Activated CD8-positive, alpha-beta memory T cell treated with anti-CD3 and anti-CD28 coated beads for 4 hours (primary cell): ENCODE data around the gene THEMIS.

ENCODE experiments used
- DNase-seq, 2 donors: peaks; one replicate each; pipeline ENCODE4 v3.0.0-alpha.2; 2020; ENCODE audit warnings: low read depth in 2 of 2

The THEMIS gene

GRCh38 chr6:127858727-127859391, 42.0 kb downstream of the THEMIS start:
- no peak for DNase-seq

- DNase-seq = no peak
Observed at GRCh38 chr6:127857051-127857637, 43.7 kb downstream of the THEMIS start.

DNA sequence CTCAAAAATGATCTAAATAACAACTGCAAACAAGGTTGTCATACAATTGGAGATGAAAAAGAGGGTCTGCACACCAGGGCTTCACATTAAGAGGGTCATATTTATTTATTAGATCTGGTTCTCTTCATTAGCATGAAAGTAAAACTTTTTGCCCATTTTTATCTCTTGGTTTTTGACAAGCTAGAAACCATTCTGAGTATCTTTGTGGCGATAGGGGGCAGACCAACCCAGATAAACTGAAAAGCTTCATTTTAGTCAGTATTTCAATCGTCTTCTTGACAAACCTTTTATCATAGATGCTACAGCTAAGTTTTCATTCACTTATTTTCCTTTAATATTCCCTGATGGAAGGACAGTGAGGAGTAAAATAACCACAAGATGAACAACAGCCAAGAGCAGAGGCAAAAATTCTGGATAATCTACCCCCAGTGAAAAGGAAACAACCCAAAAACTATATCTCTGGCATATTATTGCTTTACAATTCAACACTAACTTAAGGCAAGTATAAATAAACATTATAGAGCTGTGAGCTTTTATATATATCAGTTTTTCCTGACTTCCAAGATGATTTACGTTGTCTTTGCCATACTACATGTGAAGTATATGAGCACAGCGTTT, 45.2 kb downstream of the THEMIS start:
- DNase-seq = no peak

- no peak for DNase-seq
Observed at GRCh38 chr6:127854009-127854408, 46.8 kb downstream of the THEMIS start.

- no peak for DNase-seq
Observed at GRCh38 chr6:127851197-127851596, 49.7 kb downstream of the THEMIS start.

DNA sequence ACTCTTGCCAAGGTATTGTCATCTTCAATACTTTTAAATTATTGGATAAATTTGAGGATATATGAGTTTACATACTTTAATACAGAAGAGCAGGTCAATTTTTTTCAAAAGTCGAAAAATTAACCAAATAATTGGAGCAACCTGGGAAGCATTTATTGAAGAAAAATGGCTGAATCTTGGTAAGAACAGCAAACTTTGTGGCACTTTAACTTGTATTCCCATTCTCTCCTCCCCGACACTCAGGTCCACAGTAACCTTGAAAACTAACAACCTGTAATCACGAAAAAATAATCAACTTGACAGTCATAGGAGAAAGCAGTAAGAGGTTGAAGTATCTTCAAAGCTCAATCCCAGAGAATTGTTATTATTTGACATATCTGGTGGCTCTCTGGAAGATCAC, 55.6 kb downstream of the THEMIS start:
- DNase-seq = no peak

DNA sequence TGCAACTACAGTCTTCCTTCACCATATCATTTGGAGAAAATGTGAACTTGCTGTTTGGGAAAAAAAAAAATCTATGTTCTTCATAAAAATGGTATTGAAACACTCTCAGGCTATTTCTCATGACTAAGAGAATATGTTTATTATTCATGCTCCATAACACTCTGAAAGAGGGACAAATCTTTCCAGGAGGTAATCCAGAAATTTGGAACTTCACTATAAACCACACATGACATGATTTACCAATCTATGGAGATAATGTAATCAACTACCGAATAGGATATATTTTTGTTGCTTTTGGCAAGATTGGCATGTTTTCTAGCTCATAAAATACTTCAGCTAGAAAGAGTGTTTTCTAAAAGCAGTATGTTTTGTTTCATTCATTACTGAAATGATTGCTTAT, 56.3 kb downstream of the THEMIS start:
- no peak for DNase-seq

GRCh38 chr6:127843582-127843981, 57.3 kb downstream of the THEMIS start:
- DNase-seq = no peak

- DNase-seq = no peak
Observed at GRCh38 chr6:127842562-127842961, 58.3 kb downstream of the THEMIS start.

DNA sequence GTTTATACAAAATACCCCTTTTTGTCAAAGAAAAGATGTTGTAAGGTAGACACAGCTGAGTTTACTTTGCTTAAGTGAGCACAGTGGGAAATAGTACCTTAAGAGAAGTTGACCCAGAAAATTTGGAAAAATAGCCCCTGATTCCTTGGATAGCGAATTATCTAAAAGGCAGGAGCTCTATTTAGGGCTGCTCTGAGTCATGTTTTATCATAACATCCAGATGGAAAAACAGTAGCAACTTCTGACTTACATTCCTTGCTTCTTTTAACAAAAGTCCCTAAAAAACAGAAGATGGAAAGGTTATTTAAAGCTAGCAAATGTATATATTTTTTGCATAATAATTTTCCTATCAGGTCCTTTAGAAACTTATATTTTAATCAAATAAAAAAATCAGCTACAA, 59.0 kb downstream of the THEMIS start:
- DNase-seq = no peak

DNA sequence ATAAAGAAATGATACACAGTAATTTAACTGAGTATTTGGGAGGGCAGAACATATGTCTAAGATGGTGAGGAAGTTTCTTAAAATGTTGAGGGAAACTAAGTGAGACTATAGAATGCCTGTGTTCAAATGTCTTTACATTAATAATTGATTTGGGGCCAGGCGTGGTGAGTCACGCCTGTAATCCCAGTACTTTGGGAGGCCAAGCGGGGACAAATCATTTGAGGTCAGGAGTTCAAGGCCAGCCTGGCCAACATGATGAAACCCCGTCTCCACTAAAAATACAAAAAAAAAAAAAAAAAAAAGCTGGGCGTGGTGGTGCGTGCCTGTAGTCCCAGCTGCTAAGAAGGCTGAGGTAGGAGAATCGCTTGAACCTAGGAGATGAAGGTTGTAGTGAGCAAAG, 66.7 kb downstream of the THEMIS start:
- DNase-seq = no peak

DNA sequence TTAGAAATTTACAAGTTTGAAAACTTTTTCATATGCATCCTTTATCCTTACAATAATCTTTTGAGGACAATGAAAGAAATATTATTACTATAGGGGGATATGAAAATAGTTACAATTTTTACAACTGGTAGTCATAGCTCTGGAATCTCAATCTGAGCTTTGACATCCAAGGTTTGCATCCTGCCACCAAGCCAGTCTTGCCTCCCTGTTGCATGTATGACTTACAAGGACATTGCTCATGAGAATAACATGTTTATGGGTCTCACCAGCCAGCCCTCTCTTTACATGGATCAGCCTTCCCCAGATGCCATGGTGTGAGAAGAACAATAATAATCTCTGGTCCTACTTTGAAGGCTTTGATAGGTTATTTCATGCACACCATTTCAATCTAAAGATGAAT, 67.5 kb downstream of the THEMIS start:
- no peak for DNase-seq

DNA sequence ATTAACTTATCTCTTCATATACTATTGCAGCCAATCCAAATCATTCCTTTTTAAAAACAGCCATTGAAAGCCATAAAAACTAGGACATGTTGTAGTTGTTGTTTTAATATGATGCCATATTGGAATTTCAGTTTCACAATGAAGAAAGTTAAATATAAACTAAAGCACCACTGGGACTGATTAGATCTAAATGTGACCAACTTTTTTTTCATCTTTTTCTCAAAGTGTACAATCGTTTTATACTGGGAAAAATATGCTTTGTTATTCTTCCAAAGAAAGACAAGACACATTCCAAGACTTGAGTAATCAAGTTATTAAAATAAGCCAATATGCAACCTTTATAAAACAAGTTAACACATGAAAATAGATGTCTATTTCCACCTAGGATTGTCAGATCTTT, 68.5 kb downstream of the THEMIS start:
- DNase-seq = no peak

GRCh38 chr6:127824061-127824460, 76.8 kb downstream of the THEMIS start:
- DNase-seq = no peak

DNA sequence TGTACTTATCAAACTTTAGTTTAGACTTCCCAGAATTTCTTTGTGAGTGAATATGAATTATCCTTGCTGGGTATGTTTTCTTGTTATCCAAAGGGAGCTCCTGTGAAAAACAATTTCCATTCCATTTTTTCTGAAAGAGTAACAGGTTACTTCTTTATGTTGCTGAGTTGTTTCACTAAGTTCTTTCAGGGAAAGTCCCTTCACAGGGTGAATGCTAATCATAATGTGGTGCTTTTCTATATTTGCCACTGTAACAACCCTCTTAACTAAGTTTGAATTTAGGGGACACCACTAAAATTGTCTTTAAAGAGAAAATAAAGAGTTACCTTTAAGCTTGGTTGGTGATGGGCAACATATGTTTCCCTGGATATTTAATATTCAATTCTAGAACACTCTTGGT, 79.4 kb downstream of the THEMIS start:
- no peak for DNase-seq

- DNase-seq = no peak
Observed at GRCh38 chr6:127818149-127818548, 82.7 kb downstream of the THEMIS start.

DNA sequence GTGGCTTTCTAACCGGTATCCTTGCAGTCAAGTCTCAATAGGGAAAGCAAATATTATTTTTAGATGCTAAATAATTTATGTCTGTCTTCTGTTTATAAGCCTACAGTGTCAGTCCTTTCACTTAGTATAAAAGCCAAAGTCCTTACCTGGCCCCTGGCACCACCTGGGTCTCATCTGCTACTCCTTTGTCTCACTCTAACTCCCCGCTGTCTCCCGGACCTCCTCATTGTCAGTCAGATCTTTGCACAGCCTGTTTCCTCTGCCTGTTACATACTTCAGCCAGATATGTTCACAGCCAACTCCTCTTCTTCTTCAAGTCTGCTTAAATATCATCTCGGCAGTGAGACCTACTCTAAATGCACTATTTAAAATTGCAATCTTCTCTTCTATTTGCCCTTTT, 84.2 kb downstream of the THEMIS start:
- DNase-seq = no peak

- no peak for DNase-seq
Observed at GRCh38 chr6:127813699-127814027, 87.2 kb downstream of the THEMIS start.

- DNase-seq = no peak
Observed at GRCh38 chr6:127812985-127813698, 87.7 kb downstream of the THEMIS start.

- no peak for DNase-seq
Observed at GRCh38 chr6:127811900-127812570, 88.8 kb downstream of the THEMIS start.

DNA sequence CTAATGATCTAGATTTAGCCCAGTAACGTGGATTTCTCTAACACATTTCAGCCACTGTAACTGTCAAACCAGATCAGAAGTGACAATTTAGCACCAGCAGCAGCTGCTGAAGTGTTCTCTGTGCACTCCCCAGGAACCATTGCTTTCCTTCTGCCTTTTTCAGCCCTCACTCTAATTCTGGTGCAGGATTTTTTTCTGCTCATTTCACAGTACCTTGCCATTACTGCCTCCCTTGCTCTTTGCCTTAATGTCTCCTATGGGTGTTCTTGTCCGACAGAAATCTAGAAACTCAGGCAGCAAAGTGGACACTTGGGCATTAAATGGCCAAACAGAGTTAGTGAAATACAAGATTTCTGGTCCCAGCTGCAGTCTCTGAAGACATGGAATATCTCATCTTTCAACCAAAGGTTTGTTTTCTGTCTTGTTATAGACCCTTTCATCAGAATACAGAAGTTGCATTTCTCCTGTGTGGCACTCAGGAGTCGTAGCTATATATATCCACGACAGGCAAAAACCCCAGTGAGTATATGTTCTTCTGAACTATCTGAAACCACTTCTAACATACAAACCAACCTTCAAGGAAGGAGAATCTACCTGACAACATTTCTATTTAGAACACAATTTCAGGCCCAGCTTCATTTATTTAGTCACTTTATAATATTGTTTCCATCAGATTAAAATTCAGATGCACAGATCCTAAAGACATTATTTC, 92.9 kb downstream of the THEMIS start:
- DNase-seq = no peak

DNA sequence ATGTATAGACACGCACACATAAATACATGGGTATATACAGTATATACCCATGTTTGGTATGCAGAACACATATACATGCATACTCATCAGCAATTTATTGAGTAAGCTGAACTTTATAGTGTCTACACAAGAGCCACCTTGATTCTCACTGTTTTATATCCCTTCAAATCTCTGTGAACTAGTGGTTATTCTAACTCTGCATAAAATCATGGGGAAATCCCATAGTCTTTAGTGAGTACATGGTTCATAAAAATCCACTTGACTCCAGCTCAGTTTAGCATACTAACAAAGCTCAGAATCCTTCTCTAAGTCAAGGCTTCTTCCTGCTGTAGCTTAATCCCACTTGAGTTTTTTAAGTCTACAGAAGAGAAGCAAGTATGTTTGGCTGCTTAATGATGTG, 104.1 kb downstream of the THEMIS start:
- no peak for DNase-seq
